Heart right ventricle (tissue), 16 donors: Measurements from ENCODE around the gene ABCB9. TPM values are rescaled to one million over a fixed set of nuclear protein-coding genes. Genes with fewer than 3 reads are reported as not detected.
A peak's percentile ranks its signal among the peaks of the same experiment; 100 is the strongest.

Experiments
- ATAC-seq, 8 donors: fragments of 200-7000 bp; cut with Tn5 transposase; one replicate each; pipeline ENCODE4 v1.9.1; 2020; ENCODE audit warnings: mild to moderate bottlenecking in 8 of 8, moderate library complexity in 8 of 8, moderate number of reproducible peaks in 1 of 8
- DNase-seq, 2 donors: peaks; one replicate each; pipeline ENCODE4 v3.0.0-alpha.2; 2020
- H3K27ac ChIP-seq, 10 donors: fragments of 200-600 bp; sonication (generic) in 2 of 10; one replicate each; pipeline versions ENCODE4 v1.5.0 to v1.8.0; 2020 to 2022; ENCODE audit warnings: mild to moderate bottlenecking in 3 of 10
- H3K27me3 ChIP-seq, 7 donors: fragments of 200-600 bp; one replicate each; pipeline ENCODE4 v1.8.0; 2021 to 2022; ENCODE audit warnings: mild to moderate bottlenecking in 2 of 7
- H3K36me3 ChIP-seq, 9 donors: fragments of 200-600 bp; sonication (generic) in 1 of 9; one replicate each; pipeline versions ENCODE4 v1.5.0 to v1.8.0; 2020 to 2022; ENCODE audit warnings: mild to moderate bottlenecking in 2 of 9
- H3K4me1 ChIP-seq, 9 donors: fragments of 200-600 bp; sonication (generic) in 1 of 9; one replicate each; pipeline versions ENCODE4 v1.5.0 to v1.8.0; 2020 to 2022; ENCODE audit warnings: mild to moderate bottlenecking in 4 of 9
- H3K4me3 ChIP-seq, 10 donors: fragments of 200-600 bp; sonication (generic) in 2 of 10; one replicate each; pipeline versions ENCODE4 v1.5.0 to v1.8.0; 2020 to 2022; ENCODE audit warnings: mild to moderate bottlenecking in 7 of 10, moderate library complexity in 2 of 10
- H3K9me3 ChIP-seq, 11 donors: fragments of 200-600 bp in 10 of 11; sonication (generic) in 2 of 11; one replicate each; pipeline versions ENCODE4 v1.5.0 to v1.8.0; 2013 to 2022; ENCODE audit warnings: mild to moderate bottlenecking in 2 of 11, control low read depth in 1 of 11, moderate library complexity in 1 of 11
- WGBS, 2 donors: extraction: QIAGEN DNeasy Blood & Tissue Kit; methylation state at CpG; one replicate each; pipeline ENCODE4 v1.1.7; 2013; ENCODE audit warnings: inconsistent platforms in 1 of 2; 5-methylcytosine and 5-hydroxymethylcytosine counted together
- intact Hi-C, 10 donors: fragments of 100-400 bp; cut with DNase I; formaldehyde crosslinking; loops; one replicate each; pipeline versions ENCODE4 v1.11.1 to v1.14.2; 2022
- polyA plus RNA-seq, 2 donors: library from polyadenylated mRNA; stranded (reverse); fragments of 200-250 nt; gene quantifications; one replicate each; pipeline ENCODE4 v1.2.3, GENCODE V29; 2013
- total RNA-seq, 10 donors: library from RNA; stranded (reverse); fragmentation: NEBNext Ultra II Directional in 3 of 10; extraction: Animal tissue kit (Norgen Biotek cat#: 25700) in 3 of 10; gene quantifications; one replicate each; pipeline versions ENCODE4 v1.2.1 to v1.2.4, GENCODE V29; 2021 to 2023
- TF ChIP-seq, protein P1 (sequence below), 9 donors: fragments of 200-600 bp; sonication (generic) in 2 of 9; IDR thresholded peaks; one replicate each; pipeline versions ENCODE4 v1.5.0 to v1.8.0; 2021 to 2022; ENCODE audit warnings: antibody characterized with exemption in 9 of 9, mild to moderate bottlenecking in 5 of 9, moderate library complexity in 1 of 9
- donor health status: Arrhythmogenic right ventricular cardiomyopathy.
- donor health status: ischemic (EF 13 %, LVEDD 7.1; RV severe dilation, severe dysfunction).
- donor health status: healthy with polysubstance abuse.
- donor health status: DM: no; HTN: yes; CAD: no.
- donor health status: DM: no; HTN: no; CAD: no.
- donor health status: ischemic (EF 25% LVEDD 6.9; RV normal size, moderate dysfunction).
- donor health status: ischemic (EF 25% LVEDD 5.7; RV mildly dilated, moderate dysfunction).
- donor health status: healthy.
- donor health status: DM: yes; HTN: yes; CAD: no.
- donor health status: Ischemic cardiomyopathy.
- donor health status: ischemic (EF 35%, LVEDD 5.7; RV mildly dilated, moderate dysfunction).
- donor health status: nonischemic (EF 11% LVEDD 7.7; RV severe dilation, severe dysfunction).
- donor health status: DM: yes; HTN: yes; CAD: no.
- donor health status: PGD.
- donor health status: ischemic (EF 29% LVEDD 5.4; RV normal size, mild dysfunction).
- donor health status: nonischemic (EF 23%, LVEDD 6.1; RV moderate dilation, normal function).

Gene ABCB9
- total and polyA plus RNA-seq, 12 donors, result 1.9 to 6.0 (median 4.5) TPM

GRCh38 chr12:122999986-123000420 is 33.7 kb upstream of the ABCB9 start:
- Histone ChIP-seq H3K36me3 (peaks cover 0 to 82% (median 15%) of the 10 kb centered on the region in 9 donors), H3K4me1 (peaks cover 0 to 15% (median 9%) of the 10 kb centered on the region in 9 donors), H3K27me3 (no peaks in the 10 kb centered on the region), H3K4me3 (no peak overlapping the region), H3K27ac (no peak overlapping the region), H3K9me3 (no peaks in the 10 kb centered on the region)
- intact Hi-C loops, result no loop called here
- TF ChIP-seq, protein P1, sequence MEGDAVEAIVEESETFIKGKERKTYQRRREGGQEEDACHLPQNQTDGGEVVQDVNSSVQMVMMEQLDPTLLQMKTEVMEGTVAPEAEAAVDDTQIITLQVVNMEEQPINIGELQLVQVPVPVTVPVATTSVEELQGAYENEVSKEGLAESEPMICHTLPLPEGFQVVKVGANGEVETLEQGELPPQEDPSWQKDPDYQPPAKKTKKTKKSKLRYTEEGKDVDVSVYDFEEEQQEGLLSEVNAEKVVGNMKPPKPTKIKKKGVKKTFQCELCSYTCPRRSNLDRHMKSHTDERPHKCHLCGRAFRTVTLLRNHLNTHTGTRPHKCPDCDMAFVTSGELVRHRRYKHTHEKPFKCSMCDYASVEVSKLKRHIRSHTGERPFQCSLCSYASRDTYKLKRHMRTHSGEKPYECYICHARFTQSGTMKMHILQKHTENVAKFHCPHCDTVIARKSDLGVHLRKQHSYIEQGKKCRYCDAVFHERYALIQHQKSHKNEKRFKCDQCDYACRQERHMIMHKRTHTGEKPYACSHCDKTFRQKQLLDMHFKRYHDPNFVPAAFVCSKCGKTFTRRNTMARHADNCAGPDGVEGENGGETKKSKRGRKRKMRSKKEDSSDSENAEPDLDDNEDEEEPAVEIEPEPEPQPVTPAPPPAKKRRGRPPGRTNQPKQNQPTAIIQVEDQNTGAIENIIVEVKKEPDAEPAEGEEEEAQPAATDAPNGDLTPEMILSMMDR (IDR thresholded peaks at IDR 0.05), result no peak
- ATAC-seq (no peak), DNase-seq (no peak)
- 85 to 87% methylated on average over 20 of the region's 20 CpGs for WGBS, 2 donors

GRCh38 chr12:122999196-122999946 is 33.1 kb upstream of the ABCB9 start:
- 90 to 91% methylated on average over 8 of the region's 8 CpGs for WGBS, 2 donors
- Histone ChIP-seq H3K36me3 (peaks cover 0 to 82% (median 12%) of the 10 kb centered on the region in 9 donors), H3K4me1 (peaks cover 0 to 15% (median 9%) of the 10 kb centered on the region in 9 donors), H3K27ac (no peak overlapping the region), H3K9me3 (no peaks in the 10 kb centered on the region), H3K27me3 (no peaks in the 10 kb centered on the region), H3K4me3 (no peak overlapping the region)
- intact Hi-C loops, result no loop called here
- no peak for DNase-seq
- ATAC-seq, result no peak
- TF ChIP-seq, protein P1 (IDR thresholded peaks at IDR 0.05), result no peak

- no peak for DNase-seq
Observed at GRCh38 chr12:122998316-122998715, 32.1 kb upstream of the ABCB9 start.

DNA sequence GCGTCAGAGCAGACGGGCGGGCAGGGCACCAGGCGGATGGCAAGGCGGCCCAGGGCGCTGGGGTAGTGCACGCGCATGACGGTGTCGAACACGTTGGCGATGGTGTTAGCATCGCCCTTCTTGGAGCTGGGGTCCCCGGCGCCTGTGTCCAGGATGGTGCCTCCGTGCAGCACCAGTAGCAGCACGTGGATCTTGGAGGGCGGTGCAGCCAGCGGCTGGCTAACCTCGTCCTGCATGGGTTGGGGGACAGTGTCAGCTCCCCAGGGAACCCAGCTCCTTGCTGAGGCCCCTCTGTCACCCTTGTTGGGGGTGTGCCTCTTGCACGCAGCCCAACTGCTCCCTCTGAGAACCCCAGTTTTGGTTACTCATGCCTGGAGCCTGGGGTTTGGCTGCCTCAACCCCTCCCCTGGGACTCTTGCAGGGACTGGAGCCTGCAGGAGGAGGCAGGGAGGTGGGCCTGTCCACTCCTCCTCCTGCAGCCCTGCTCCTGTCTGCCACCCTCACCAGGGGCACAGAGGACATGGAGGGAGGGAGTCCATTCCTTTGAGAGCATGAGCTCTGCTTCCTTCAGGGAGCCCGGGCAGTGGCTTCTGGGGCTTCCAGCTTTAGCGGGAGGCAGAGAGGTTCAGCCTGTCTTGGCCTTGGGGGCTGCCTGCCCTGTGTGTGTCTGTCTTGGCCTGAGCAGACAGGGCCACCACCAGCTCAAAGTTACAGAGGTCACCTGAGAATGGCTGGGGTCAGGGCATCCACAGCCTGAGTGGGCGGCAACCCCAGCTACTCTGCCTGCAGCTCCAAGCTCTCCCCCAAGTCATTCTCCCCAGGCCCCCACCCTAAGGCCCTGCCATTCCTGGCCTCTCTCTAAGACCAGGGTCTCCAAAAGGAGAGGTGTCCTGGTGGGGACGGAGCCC is 31.3 kb upstream of the ABCB9 start:
- no peak overlapping the region for H3K4me3 ChIP-seq
- H3K27me3 ChIP-seq, result no peaks in the 10 kb centered on the region
- 94 to 95% methylated on average over 25 of the region's 25 CpGs for WGBS, 2 donors
- TF ChIP-seq, protein P1 (IDR thresholded peaks at IDR 0.05), result no peak
- no peaks in the 10 kb centered on the region for H3K9me3 ChIP-seq
- intact Hi-C loops, result no loop called here
- no peak for DNase-seq
- H3K27ac ChIP-seq, result no peak overlapping the region
- ATAC-seq, result peak in 1 of 8 donors; percentile 6
- peaks cover 0 to 15% (median 9%) of the 10 kb centered on the region in 9 donors for H3K4me1 ChIP-seq
- peaks cover 0 to 86% (median 10%) of the 10 kb centered on the region in 9 donors for H3K36me3 ChIP-seq

More at GRCh38 chr12:122998316-122998715, 32.1 kb upstream of the ABCB9 start:
- TF ChIP-seq, protein P1 (IDR thresholded peaks at IDR 0.05), result no peak
- Histone ChIP-seq H3K4me3 (no peak overlapping the region), H3K27ac (no peak overlapping the region), H3K36me3 (peaks cover 0 to 80% (median 10%) of the 10 kb centered on the region in 9 donors), H3K4me1 (peaks cover 0 to 15% (median 9%) of the 10 kb centered on the region in 9 donors), H3K9me3 (no peaks in the 10 kb centered on the region), H3K27me3 (no peaks in the 10 kb centered on the region)
- ATAC-seq, result no peak
- intact Hi-C loops, result no loop called here
- WGBS, 2 donors, result 76 to 91% methylated on average over 4 of the region's 4 CpGs
